ENCODE data around the gene SLC35E4.
A peak's percentile ranks its signal among the peaks of the same experiment; 100 is the strongest.
"Not testable (repeated sequence)": the region's sequence is repeated elsewhere in the genome, so short reads cannot be mapped to it uniquely, and the experiment has no call there.

The SLC35E4 gene

GRCh38 chr22:30635273-30636225 is at the start of gene SLC35E4:
TSS of gene SLC35E4 (plus strand) at chr22:30635781. CDS start at chr22:30636451, 670 bp downstream.
- peak; percentile 95 for DNase-seq (ENCODE audit: low read depth in 2 of 2)

GRCh38 chr22:30586414-30586813 is 49.2 kb upstream of the SLC35E4 start:
- DNase-seq (ENCODE audit: low read depth in 2 of 2), result no peak

GRCh38 chr22:30591191-30591587 is 44.4 kb upstream of the SLC35E4 start:
- no peak for DNase-seq (ENCODE audit: low read depth in 2 of 2)

GRCh38 chr22:30591588-30592359 is 43.8 kb upstream of the SLC35E4 start, which contains the start of gene PES1:
TSS of gene PES1 (minus strand) at chr22:30591910. CDS start at chr22:30591833, 77 bp downstream.
- DNase-seq (ENCODE audit: low read depth in 2 of 2), result peak; percentile 89

GRCh38 chr22:30592360-30592713 is 43.2 kb upstream of the SLC35E4 start:
- not testable (repeated sequence) for DNase-seq (ENCODE audit: low read depth in 2 of 2)

GRCh38 chr22:30596199-30596598 is 39.4 kb upstream of the SLC35E4 start:
- no peak for DNase-seq (ENCODE audit: low read depth in 2 of 2)

- no peak for DNase-seq (ENCODE audit: low read depth in 2 of 2)
Observed at GRCh38 chr22:30596886-30597285, 38.7 kb upstream of the SLC35E4 start.

GRCh38 chr22:30598986-30599385 is 36.6 kb upstream of the SLC35E4 start:
- DNase-seq (ENCODE audit: low read depth in 2 of 2), result no peak

GRCh38 chr22:30600921-30601320 is 34.7 kb upstream of the SLC35E4 start:
- DNase-seq (ENCODE audit: low read depth in 2 of 2), result no peak

- DNase-seq (ENCODE audit: low read depth in 2 of 2), result no peak
Observed at GRCh38 chr22:30601464-30601863, 34.1 kb upstream of the SLC35E4 start.

GRCh38 chr22:30602049-30602448 is 33.5 kb upstream of the SLC35E4 start:
- DNase-seq (ENCODE audit: low read depth in 2 of 2), result no peak

- no peak for DNase-seq (ENCODE audit: low read depth in 2 of 2)
Observed at GRCh38 chr22:30603801-30604200, 31.8 kb upstream of the SLC35E4 start.

- no peak for DNase-seq (ENCODE audit: low read depth in 2 of 2)
Observed at GRCh38 chr22:30604723-30605122, 30.9 kb upstream of the SLC35E4 start.

- peak in 1 of 2 donors; percentile 5 for DNase-seq (ENCODE audit: low read depth in 2 of 2)
Observed at GRCh38 chr22:30605449-30606110, 30.0 kb upstream of the SLC35E4 start.

- DNase-seq (ENCODE audit: low read depth in 2 of 2), result no peak
Observed at GRCh38 chr22:30606455-30607299, 28.9 kb upstream of the SLC35E4 start, which contains the start of gene TCN2. TSS of gene TCN2 (plus strand) at chr22:30607174. CDS start at chr22:30607332, 158 bp downstream.

- DNase-seq (ENCODE audit: low read depth in 2 of 2), result no peak
Observed at GRCh38 chr22:30607300-30607930, 28.2 kb upstream of the SLC35E4 start.

- DNase-seq (ENCODE audit: low read depth in 2 of 2), result no peak
Observed at GRCh38 chr22:30607939-30608338, 27.6 kb upstream of the SLC35E4 start.

GRCh38 chr22:30609260-30610185 is 26.1 kb upstream of the SLC35E4 start:
- DNase-seq (ENCODE audit: low read depth in 2 of 2), result no peak

- no peak for DNase-seq (ENCODE audit: low read depth in 2 of 2)
Observed at GRCh38 chr22:30610299-30610698, 25.3 kb upstream of the SLC35E4 start.

All from stimulated activated CD8-positive, alpha-beta memory T cell treated with anti-CD3 and anti-CD28 coated beads, Interleukin-7, amount 100 ng/mL, for 1 hour (primary cell).